ENCODE data around the gene FOXO1. TPM values are rescaled to one million over a fixed set of nuclear protein-coding genes. Genes with fewer than 3 reads are reported as not detected.

The FOXO1 gene
- total and polyA plus RNA-seq, 10 donors, result 7.1 to 58.9 (median 47.2) TPM

DNA sequence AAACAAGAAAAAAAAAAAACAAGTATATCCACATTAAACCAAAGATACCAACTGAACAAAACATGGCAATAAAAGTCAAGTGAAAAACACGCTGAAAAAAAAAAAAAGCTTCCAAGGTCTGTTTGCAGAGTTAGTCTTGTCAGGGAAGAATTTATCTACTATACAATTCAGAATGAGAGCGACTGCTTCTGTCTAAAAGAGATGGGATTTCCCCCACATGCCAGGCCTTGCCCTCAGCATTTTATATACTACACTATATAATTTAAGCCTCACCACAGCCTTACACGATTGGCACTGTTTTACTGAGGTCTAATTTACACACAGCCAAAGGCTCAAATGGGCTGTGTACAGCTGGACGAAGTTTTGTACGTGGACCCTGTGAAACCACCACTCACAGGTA lies 67.3 kb downstream of the FOXO1 start:
- Histone ChIP-seq H3K4me3 (no peak overlapping the region), H3K27me3 (replicated peaks in 1 of 7) (no peaks in the 10 kb centered on the region), H3K27ac (peak overlapping the region in 2 of 8 donors; percentile 28 to 29), H3K9me3 (no peaks in the 10 kb centered on the region), H3K4me1 (peaks cover 34 to 100% (median 73%) of the 10 kb centered on the region in 6 donors), H3K36me3 (no peaks in the 10 kb centered on the region)
- 67 to 79% (median 72%) methylated on average over 5 of the region's 5 CpGs for WGBS, 5 donors
- TF ChIP-seq POLR2A (IDR thresholded peaks at IDR 0.05), result no peak
- TF ChIP-seq, protein P1, sequence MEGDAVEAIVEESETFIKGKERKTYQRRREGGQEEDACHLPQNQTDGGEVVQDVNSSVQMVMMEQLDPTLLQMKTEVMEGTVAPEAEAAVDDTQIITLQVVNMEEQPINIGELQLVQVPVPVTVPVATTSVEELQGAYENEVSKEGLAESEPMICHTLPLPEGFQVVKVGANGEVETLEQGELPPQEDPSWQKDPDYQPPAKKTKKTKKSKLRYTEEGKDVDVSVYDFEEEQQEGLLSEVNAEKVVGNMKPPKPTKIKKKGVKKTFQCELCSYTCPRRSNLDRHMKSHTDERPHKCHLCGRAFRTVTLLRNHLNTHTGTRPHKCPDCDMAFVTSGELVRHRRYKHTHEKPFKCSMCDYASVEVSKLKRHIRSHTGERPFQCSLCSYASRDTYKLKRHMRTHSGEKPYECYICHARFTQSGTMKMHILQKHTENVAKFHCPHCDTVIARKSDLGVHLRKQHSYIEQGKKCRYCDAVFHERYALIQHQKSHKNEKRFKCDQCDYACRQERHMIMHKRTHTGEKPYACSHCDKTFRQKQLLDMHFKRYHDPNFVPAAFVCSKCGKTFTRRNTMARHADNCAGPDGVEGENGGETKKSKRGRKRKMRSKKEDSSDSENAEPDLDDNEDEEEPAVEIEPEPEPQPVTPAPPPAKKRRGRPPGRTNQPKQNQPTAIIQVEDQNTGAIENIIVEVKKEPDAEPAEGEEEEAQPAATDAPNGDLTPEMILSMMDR (IDR thresholded peaks at IDR 0.05 in 8 of 11, conservative IDR thresholded peaks at IDR 0.05 in 3 of 11), result no peak
- TF ChIP-seq POLR2AphosphoS5 (IDR thresholded peaks at IDR 0.05), result no peak
- intact Hi-C loops (cut with DNase I; ENCODE audit: low total_unique reads), result no loop called here
- DNase-seq, result no peak

DNA sequence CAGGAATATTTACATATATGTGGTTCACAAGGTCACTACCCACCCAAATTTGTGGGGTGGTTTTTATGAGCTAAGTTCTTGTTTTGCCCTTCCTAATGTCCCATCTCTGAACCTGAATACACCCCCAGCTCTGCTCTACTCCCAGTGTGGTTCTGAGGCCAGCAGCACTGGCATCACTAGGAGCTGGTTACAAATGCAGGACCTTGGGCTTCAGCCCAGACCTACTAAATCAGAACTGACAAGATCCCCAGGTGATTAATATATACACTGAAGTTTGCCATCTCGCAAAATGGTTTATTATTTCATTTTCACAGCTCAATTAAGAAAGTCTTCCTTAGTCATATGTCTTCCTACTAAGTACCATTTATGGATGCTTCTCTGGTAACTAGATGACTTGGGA lies 67.9 kb downstream of the FOXO1 start:
- Histone ChIP-seq H3K9me3 (no peaks in the 10 kb centered on the region), H3K27me3 (replicated peaks in 1 of 7) (no peaks in the 10 kb centered on the region), H3K27ac (peak overlapping the region in 1 of 8 donors; percentile 74), H3K36me3 (no peaks in the 10 kb centered on the region), H3K4me3 (no peak overlapping the region), H3K4me1 (peaks cover 34 to 100% (median 73%) of the 10 kb centered on the region in 6 donors)
- no peak for DNase-seq
- intact Hi-C loops (cut with DNase I; ENCODE audit: low total_unique reads), result no loop called here
- 68 to 85% (median 77%) methylated on average over 1 of the region's 1 CpG for WGBS, 5 donors
- TF ChIP-seq POLR2A (IDR thresholded peaks at IDR 0.05), result no peak
- TF ChIP-seq POLR2AphosphoS5 (IDR thresholded peaks at IDR 0.05), result no peak
- TF ChIP-seq, protein P1 (IDR thresholded peaks at IDR 0.05 in 8 of 11, conservative IDR thresholded peaks at IDR 0.05 in 3 of 11), result no peak

DNA sequence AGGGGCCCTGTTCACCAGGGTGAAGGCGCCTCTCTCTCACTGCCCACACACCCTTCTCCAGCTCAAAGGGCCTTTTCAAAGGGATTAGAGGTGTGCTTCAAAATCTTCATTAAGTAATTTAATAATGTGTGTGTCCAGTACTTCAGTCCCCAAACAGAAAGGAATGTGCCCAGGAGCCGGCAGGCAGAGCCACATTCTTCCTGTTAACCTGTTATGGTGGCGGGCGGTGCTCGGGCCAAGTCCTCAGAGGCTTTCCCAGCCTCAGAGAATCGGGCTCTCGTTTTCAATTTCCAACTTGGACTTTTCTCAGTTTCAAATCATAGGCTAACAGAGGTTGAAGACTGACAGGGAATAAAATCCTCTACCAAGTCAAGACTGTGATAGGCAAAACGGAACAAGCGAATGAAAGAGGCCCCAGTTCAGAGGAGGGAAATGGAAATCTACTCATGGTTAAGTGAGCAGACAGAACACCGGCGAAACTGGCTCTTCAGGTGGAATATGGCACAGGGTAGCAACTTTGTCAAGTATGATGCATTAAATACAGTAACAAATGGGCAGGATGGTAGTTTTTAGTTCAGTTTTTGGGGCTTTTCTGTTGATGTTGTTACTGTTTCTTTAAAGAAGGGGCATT lies 68.6 kb downstream of the FOXO1 start:
- Histone ChIP-seq H3K9me3 (no peaks in the 10 kb centered on the region), H3K36me3 (no peaks in the 10 kb centered on the region), H3K27ac (peak overlapping the region in 4 of 8 donors; percentile 48 to 74 (median 63)), H3K27me3 (replicated peaks in 1 of 7) (no peaks in the 10 kb centered on the region), H3K4me1 (peaks cover 34 to 100% (median 77%) of the 10 kb centered on the region in 6 donors), H3K4me3 (no peak overlapping the region)
- TF ChIP-seq POLR2A (IDR thresholded peaks at IDR 0.05) (no peak), POLR2AphosphoS5 (IDR thresholded peaks at IDR 0.05) (no peak)
- TF ChIP-seq, protein P1 (IDR thresholded peaks at IDR 0.05 in 8 of 11, conservative IDR thresholded peaks at IDR 0.05 in 3 of 11), result no peak
- intact Hi-C loops (cut with DNase I; ENCODE audit: low total_unique reads), result no loop called here
- 76 to 85% (median 82%) methylated on average over 11 of the region's 11 CpGs for WGBS, 5 donors
- no peak for DNase-seq

DNA sequence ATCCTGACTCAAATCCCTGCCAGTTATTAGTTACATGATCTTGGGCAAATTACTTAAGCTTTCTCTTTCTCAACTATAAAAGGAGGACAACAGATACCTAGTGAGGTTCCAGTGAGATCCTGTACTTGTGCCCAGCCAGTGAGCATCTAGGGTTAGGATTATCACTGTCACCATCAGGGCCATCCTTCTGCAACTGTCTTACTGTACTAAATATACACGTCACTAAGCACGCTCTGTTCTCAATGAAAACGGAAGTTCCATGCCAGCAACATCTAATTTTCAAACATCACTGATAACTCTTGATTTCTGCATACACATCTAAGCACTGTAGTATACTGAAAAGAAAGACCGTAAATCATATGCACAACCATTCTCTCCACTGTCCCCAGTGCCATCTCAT lies 70.0 kb downstream of the FOXO1 start:
- intact Hi-C loops (cut with DNase I; ENCODE audit: low total_unique reads), result no loop called here
- H3K4me1 ChIP-seq, result peaks cover 34 to 100% (median 88%) of the 10 kb centered on the region in 6 donors
- no peak for TF ChIP-seq POLR2A (IDR thresholded peaks at IDR 0.05)
- TF ChIP-seq, protein P1 (IDR thresholded peaks at IDR 0.05 in 8 of 11, conservative IDR thresholded peaks at IDR 0.05 in 3 of 11), result no peak
- TF ChIP-seq POLR2AphosphoS5 (IDR thresholded peaks at IDR 0.05), result no peak
- no peaks in the 10 kb centered on the region for H3K9me3 ChIP-seq
- DNase-seq, result no peak
- H3K27ac ChIP-seq, result peak overlapping the region in 4 of 8 donors; percentile 48 to 74 (median 63)
- H3K36me3 ChIP-seq, result no peaks in the 10 kb centered on the region
- no peaks in the 10 kb centered on the region for H3K27me3 ChIP-seq (replicated peaks in 1 of 7)
- H3K4me3 ChIP-seq, result peak overlapping the region in 1 of 8 donors; percentile 14
- 48 to 59% (median 50%) methylated on average over 4 of the region's 4 CpGs for WGBS, 5 donors
